Neural progenitor cell (in vitro differentiated cells): ENCODE results near the gene PLA2G2A. TPM values are rescaled to one million over a fixed set of nuclear protein-coding genes. Genes with fewer than 3 reads are reported as not detected.
"Not testable (repeated sequence)": the region's sequence is repeated elsewhere in the genome, so short reads cannot be mapped to it uniquely, and the experiment has no call there.

ENCODE experiments used
- DNase-seq: peaks from one replicate; pipeline ENCODE4 v3.0.0-alpha.2; 2016; ENCODE audit warnings: low spot score
- H2AFZ ChIP-seq: fragments of 200-600 bp; sonication (generic); replicated peaks from 2 replicates; pipeline ENCODE4 v1.6.1; 2016; ENCODE audit warnings: antibody characterized with exemption
- H3F3A ChIP-seq: fragments of 200-600 bp; sonication (generic); 2 replicates; pipeline ENCODE4 v1.6.1; 2016; ENCODE audit warnings: antibody characterized with exemption, low read depth
- H3K27ac ChIP-seq: fragments of 200-600 bp; sonication (generic); 2 replicates; pipeline ENCODE4 v1.5.1; 2016; ENCODE audit warnings: mild to moderate bottlenecking
- H3K27me3 ChIP-seq: fragments of 200-600 bp; sonication (generic); 2 replicates; pipeline ENCODE4 v1.6.1; 2016; ENCODE audit warnings: mild to moderate bottlenecking, moderate library complexity
- H3K36me3 ChIP-seq: fragments of 200-600 bp; sonication (generic); 2 replicates; pipeline ENCODE4 v1.5.1; 2016
- H3K4me1 ChIP-seq: fragments of 200-600 bp; sonication (generic); 2 replicates; pipeline ENCODE4 v1.6.1; 2016; ENCODE audit warnings: mixed run types
- H3K4me2 ChIP-seq: fragments of 200-600 bp; sonication (generic); 2 replicates; pipeline ENCODE4 v1.6.1; 2016
- H3K4me3 ChIP-seq: fragments of 200-600 bp; sonication (generic); 2 replicates; pipeline ENCODE4 v1.5.1; 2016
- H3K79me2 ChIP-seq: fragments of 200-600 bp; sonication (generic); 2 replicates; pipeline ENCODE4 v1.6.1; 2016; ENCODE audit warnings: low read depth
- H3K9ac ChIP-seq: fragments of 200-600 bp; sonication (generic); 2 replicates; pipeline ENCODE4 v1.6.1; 2016
- H3K9me3 ChIP-seq: fragments of 200-600 bp; sonication (generic); 2 replicates; pipeline ENCODE4 v1.5.1; 2016; ENCODE audit warnings: low read depth
- H4K20me1 ChIP-seq: fragments of 200-600 bp; sonication (generic); 2 replicates; pipeline ENCODE4 v1.6.1; 2016; ENCODE audit warnings: low read depth
- H3K27ac Mint-ChIP-seq: 3 replicates; pipeline ENCODE4 v1.8.0; 2021; ENCODE audit warnings: mixed read lengths
- H3K27me3 Mint-ChIP-seq: 2 replicates; pipeline ENCODE4 v1.8.0; 2022; ENCODE audit warnings: low read depth, mild to moderate bottlenecking, inconsistent platforms, moderate library complexity, mixed read lengths; ENCODE audit not compliant: insufficient read depth
- H3K36me3 Mint-ChIP-seq: 3 replicates; pipeline ENCODE4 v1.8.0; 2021; ENCODE audit warnings: mixed read lengths
- H3K4me1 Mint-ChIP-seq: 3 replicates; pipeline ENCODE4 v1.8.0; 2021; ENCODE audit warnings: mixed read lengths
- H3K4me3 Mint-ChIP-seq: 3 replicates; pipeline ENCODE4 v1.8.0; 2021; ENCODE audit warnings: mild to moderate bottlenecking, moderate library complexity, mixed read lengths
- H3K9me3 Mint-ChIP-seq: 3 replicates; pipeline ENCODE4 v1.8.0; 2020; ENCODE audit warnings: mixed read lengths
- EZH2 ChIP-seq: fragments of 200-600 bp; sonication (generic); IDR thresholded peaks from 2 replicates; pipeline ENCODE4 v1.6.1; 2017; ENCODE audit warnings: antibody characterized with exemption, mild to moderate bottlenecking, moderate library complexity
- EZH2phosphoT487 ChIP-seq: fragments of 200-600 bp; sonication (generic); IDR thresholded peaks from 2 replicates; pipeline ENCODE4 v1.6.1; 2017; ENCODE audit warnings: antibody characterized with exemption
- total RNA-seq: library from RNA; depleted of rRNA; stranded (reverse); fragments of >200 nt; gene quantifications from 2 replicates; pipeline ENCODE4 v1.2.3, GENCODE V29; 2015; ENCODE audit warnings: low replicate concordance
- TF ChIP-seq, protein P1 (sequence below): fragments of 200-600 bp; sonication (generic); IDR thresholded peaks from 2 replicates; pipeline ENCODE4 v1.5.1; 2017; ENCODE audit warnings: antibody characterized with exemption, mild to moderate bottlenecking

The PLA2G2A gene
- total RNA-seq, 1 donor from 2014 or later = not detected

DNA sequence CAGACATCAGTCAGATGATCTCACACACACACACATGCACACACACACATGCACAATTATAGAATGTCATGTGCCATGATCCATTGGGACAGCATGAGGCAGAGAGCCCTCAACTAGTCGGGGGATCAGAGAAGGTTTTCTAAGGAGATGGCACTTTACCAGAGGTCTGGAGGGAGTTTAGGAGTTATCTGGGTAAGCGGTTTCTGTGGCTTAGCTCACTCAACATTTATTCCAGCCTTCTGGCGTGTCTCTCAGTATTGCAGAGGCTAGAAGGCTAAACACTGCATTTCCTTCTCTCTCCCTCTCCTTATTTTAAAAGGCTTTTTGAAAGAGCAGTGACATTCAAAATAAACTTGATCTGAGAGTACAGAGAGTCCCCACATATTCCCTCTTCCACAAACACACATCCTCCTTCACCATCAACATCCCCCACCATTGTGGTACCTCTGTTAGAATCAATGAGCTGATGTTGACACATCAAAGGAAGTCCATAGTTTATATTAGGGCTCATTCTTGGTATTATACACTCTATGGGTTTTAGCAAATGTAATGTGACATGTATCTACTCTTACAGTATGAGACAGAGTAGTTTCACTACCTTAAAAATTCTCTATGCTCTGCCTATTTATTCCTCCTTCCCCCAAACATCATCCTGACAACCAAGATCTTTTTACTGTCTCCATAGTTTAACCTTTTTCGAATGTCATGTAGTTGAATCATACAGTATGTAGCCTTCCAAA lies 9.0 kb upstream of the PLA2G2A start:
- Mint-ChIP-seq H3K4me3 (no peak overlapping the region), H3K9me3 (no peaks in the 10 kb centered on the region), H3K36me3 (no peaks in the 10 kb centered on the region), H3K4me1 (peaks cover 17% of the 10 kb centered on the region), H3K27me3 (no peaks in the 10 kb centered on the region), H3K27ac (no peak overlapping the region)
- Histone ChIP-seq H3K9me3 (no peaks in the 10 kb centered on the region), H3F3A (no peaks in the 10 kb centered on the region), H3K4me1 (peaks cover 8% of the 10 kb centered on the region), H3K36me3 (no peaks in the 10 kb centered on the region), H3K4me2 (no peak overlapping the region), H2AFZ (no peak overlapping the region), H3K27ac (no peak overlapping the region), H3K4me3 (no peak overlapping the region), H3K27me3 (peaks cover 14% of the 10 kb centered on the region), H4K20me1 (no peaks in the 10 kb centered on the region), H3K79me2 (no peaks in the 10 kb centered on the region), H3K9ac (no peak overlapping the region)
- TF ChIP-seq, protein P1, sequence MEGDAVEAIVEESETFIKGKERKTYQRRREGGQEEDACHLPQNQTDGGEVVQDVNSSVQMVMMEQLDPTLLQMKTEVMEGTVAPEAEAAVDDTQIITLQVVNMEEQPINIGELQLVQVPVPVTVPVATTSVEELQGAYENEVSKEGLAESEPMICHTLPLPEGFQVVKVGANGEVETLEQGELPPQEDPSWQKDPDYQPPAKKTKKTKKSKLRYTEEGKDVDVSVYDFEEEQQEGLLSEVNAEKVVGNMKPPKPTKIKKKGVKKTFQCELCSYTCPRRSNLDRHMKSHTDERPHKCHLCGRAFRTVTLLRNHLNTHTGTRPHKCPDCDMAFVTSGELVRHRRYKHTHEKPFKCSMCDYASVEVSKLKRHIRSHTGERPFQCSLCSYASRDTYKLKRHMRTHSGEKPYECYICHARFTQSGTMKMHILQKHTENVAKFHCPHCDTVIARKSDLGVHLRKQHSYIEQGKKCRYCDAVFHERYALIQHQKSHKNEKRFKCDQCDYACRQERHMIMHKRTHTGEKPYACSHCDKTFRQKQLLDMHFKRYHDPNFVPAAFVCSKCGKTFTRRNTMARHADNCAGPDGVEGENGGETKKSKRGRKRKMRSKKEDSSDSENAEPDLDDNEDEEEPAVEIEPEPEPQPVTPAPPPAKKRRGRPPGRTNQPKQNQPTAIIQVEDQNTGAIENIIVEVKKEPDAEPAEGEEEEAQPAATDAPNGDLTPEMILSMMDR = no peak
- no peak for TF ChIP-seq EZH2
- no peak for TF ChIP-seq EZH2phosphoT487
- no peak for DNase-seq

- Mint-ChIP-seq H3K27ac (no peak overlapping the region), H3K4me1 (peaks cover 17% of the 10 kb centered on the region), H3K36me3 (no peaks in the 10 kb centered on the region), H3K9me3 (no peaks in the 10 kb centered on the region), H3K27me3 (no peaks in the 10 kb centered on the region), H3K4me3 (no peak overlapping the region)
- H3K4me2 ChIP-seq = no peak overlapping the region
- no peaks in the 10 kb centered on the region for H3K79me2 ChIP-seq
- H4K20me1 ChIP-seq = no peaks in the 10 kb centered on the region
- H3F3A ChIP-seq = no peaks in the 10 kb centered on the region
- H3K4me1 ChIP-seq = peaks cover 8% of the 10 kb centered on the region
- H3K27ac ChIP-seq = no peak overlapping the region
- no peak for DNase-seq
- TF ChIP-seq, protein P1 = no peak
- TF ChIP-seq EZH2 (no peak), EZH2phosphoT487 (no peak)
- H3K4me3 ChIP-seq = no peak overlapping the region
- no peaks in the 10 kb centered on the region for H3K36me3 ChIP-seq
- H3K27me3 ChIP-seq = peaks cover 14% of the 10 kb centered on the region
- H3K9me3 ChIP-seq = no peaks in the 10 kb centered on the region
- H2AFZ ChIP-seq = no peak overlapping the region
- no peak overlapping the region for H3K9ac ChIP-seq
Observed at GRCh38 chr1:19987719-19988118, 8.3 kb upstream of the PLA2G2A start.

GRCh38 chr1:19984409-19985016 lies 5.1 kb upstream of the PLA2G2A start:
- H3K4me3 Mint-ChIP-seq, H3K4me3 ChIP-seq, H3K4me1 ChIP-seq, H3K27me3 ChIP-seq, H3K79me2 ChIP-seq, H3K27ac Mint-ChIP-seq, H3K4me2 ChIP-seq, H3K36me3 Mint-ChIP-seq, H3F3A ChIP-seq, H4K20me1 ChIP-seq, H3K9ac ChIP-seq, H3K27me3 Mint-ChIP-seq, H3K4me1 Mint-ChIP-seq, DNase-seq, H3K9me3 ChIP-seq, H3K27ac ChIP-seq, H2AFZ ChIP-seq, H3K9me3 Mint-ChIP-seq, H3K36me3 ChIP-seq: not testable (repeated sequence)
